ENCODE measurements around the gene SCN9A. TPM values are rescaled to one million over a fixed set of nuclear protein-coding genes. Genes with fewer than 3 reads are reported as not detected.
A peak's percentile ranks its signal among the peaks of the same experiment; 100 is the strongest.

SCN9A gene
- total RNA-seq, 1 donor from 2014 or later, result 1.4 TPM

GRCh38 chr2:166384774-166385173, 9.0 kb upstream of the SCN9A start:
- H3K9me3 ChIP-seq (replicated peaks), result no peaks in the 10 kb centered on the region
- DNase-seq, result no peak
- intact Hi-C loops (cut with micrococcal nuclease), result no loop called here
- no peak overlapping the region for H3K27ac ChIP-seq (replicated peaks)
- no peaks in the 10 kb centered on the region for H3K36me3 ChIP-seq
- no peak overlapping the region for H3K4me3 ChIP-seq
- TF ChIP-seq CTCF (IDR thresholded peaks at IDR 0.05; ENCODE audit: borderline replicate concordance), result peak; percentile 62
- no peaks in the 10 kb centered on the region for H3K27me3 ChIP-seq (ENCODE audit: low read depth)
- no peaks in the 10 kb centered on the region for H3K4me1 ChIP-seq

- no peak for TF ChIP-seq CTCF (IDR thresholded peaks at IDR 0.05; ENCODE audit: borderline replicate concordance)
- Histone ChIP-seq H3K27me3 (ENCODE audit: low read depth) (no peaks in the 10 kb centered on the region), H3K4me1 (no peaks in the 10 kb centered on the region), H3K27ac (replicated peaks) (no peak overlapping the region), H3K9me3 (replicated peaks) (no peaks in the 10 kb centered on the region), H3K4me3 (no peak overlapping the region), H3K36me3 (no peaks in the 10 kb centered on the region)
- intact Hi-C loops (cut with micrococcal nuclease), result no loop called here
- DNase-seq, result no peak
Observed at GRCh38 chr2:166382448-166382847, 6.7 kb upstream of the SCN9A start.

GRCh38 chr2:166380615-166381014, 4.9 kb upstream of the SCN9A start:
- intact Hi-C loops (cut with micrococcal nuclease), result no loop called here
- H3K9me3 ChIP-seq (replicated peaks), result no peaks in the 10 kb centered on the region
- no peak for TF ChIP-seq CTCF (IDR thresholded peaks at IDR 0.05; ENCODE audit: borderline replicate concordance)
- peaks cover 5% of the 10 kb centered on the region for H3K27me3 ChIP-seq (ENCODE audit: low read depth)
- DNase-seq, result no peak
- no peaks in the 10 kb centered on the region for H3K36me3 ChIP-seq
- peaks cover 12% of the 10 kb centered on the region for H3K4me1 ChIP-seq
- H3K4me3 ChIP-seq, result no peak overlapping the region
- no peak overlapping the region for H3K27ac ChIP-seq (replicated peaks)

GRCh38 chr2:166376873-166377272, 1.1 kb upstream of the SCN9A start:
- H3K9me3 ChIP-seq (replicated peaks), result no peaks in the 10 kb centered on the region
- H3K27me3 ChIP-seq (ENCODE audit: low read depth), result peaks cover 14% of the 10 kb centered on the region
- no peak for DNase-seq
- H3K27ac ChIP-seq (replicated peaks), result peak overlapping the region; percentile 35
- peaks cover 20% of the 10 kb centered on the region for H3K4me1 ChIP-seq
- intact Hi-C loops (cut with micrococcal nuclease), result no loop called here
- no peak for TF ChIP-seq CTCF (IDR thresholded peaks at IDR 0.05; ENCODE audit: borderline replicate concordance)
- peak overlapping the region; percentile 73 for H3K4me3 ChIP-seq
- H3K36me3 ChIP-seq, result no peaks in the 10 kb centered on the region

- Histone ChIP-seq H3K4me1 (peaks cover 20% of the 10 kb centered on the region), H3K27ac (replicated peaks) (peak overlapping the region; percentile 35), H3K27me3 (ENCODE audit: low read depth) (peaks cover 14% of the 10 kb centered on the region), H3K36me3 (no peaks in the 10 kb centered on the region), H3K9me3 (replicated peaks) (no peaks in the 10 kb centered on the region), H3K4me3 (peak overlapping the region; percentile 73)
- TF ChIP-seq CTCF (IDR thresholded peaks at IDR 0.05; ENCODE audit: borderline replicate concordance), result no peak
- intact Hi-C loops (cut with micrococcal nuclease), result no loop called here
- DNase-seq, result no peak
Observed at GRCh38 chr2:166376488-166376828, 714 bp upstream of the SCN9A start.

Data from left ventricle myocardium inferior (tissue), 1 donor.